ENCODE results near the gene TNFSF12.

DNA sequence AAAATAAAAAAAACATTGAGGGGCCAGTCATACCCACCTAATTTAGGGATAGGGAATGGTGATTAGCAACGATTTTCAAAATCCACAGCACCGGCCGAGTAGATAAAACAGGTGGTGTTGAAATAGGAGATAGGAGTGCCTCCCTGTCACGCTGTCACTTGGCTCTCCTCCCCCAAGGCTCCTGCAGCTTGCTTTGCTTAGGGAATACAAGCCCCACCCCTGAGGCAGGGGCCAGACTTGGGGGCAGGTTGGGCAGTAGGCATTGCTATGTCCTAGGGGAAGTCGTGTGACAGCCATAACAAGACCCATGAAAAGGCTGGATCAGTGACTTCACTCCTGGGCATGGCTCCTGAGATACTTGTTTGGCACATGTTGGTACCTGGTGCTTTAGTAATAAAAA lies 38.9 kb upstream of the TNFSF12 start:
- TF ChIP-seq POLR2A (IDR thresholded peaks at IDR 0.05) (no peak), CTCF (IDR thresholded peaks at IDR 0.05) (no peak)
